ENCODE data around the gene CRY2. TPM values are rescaled to one million over a fixed set of nuclear protein-coding genes. Genes with fewer than 3 reads are reported as not detected.

Gene CRY2
- total and polyA plus RNA-seq, 2 of the 8 experiments (the other 6 are each of a cell fraction or from before 2014, with no cell fraction given) = 8.0 to 9.4 TPM

DNA sequence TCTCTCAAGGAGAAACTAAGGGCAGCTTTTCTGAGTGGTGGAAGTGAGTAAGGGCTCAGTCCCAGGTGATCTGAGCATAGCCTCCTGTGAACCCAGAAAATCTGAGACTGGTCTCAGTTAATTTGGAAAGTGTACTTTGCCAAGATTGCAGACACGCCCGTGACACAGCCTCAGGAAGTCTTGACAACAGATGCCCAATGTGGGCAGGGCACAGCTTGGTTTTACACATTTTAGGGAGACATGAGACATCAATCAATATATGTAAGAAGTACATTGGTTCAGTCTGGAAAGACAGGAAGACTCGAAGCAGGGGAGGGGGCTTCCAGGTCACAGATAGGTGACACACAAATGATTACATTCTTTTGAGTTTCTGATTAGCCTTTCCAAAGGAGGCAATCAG, 13.5 kb upstream of the CRY2 start (continued):
- no peak for TF ChIP-seq EP300 (IDR thresholded peaks at IDR 0.05; ENCODE audit: borderline replicate concordance in 1 of 2, low read depth in 2 of 2, low read length in 2 of 2)
- no peak for TF ChIP-seq SIN3A (conservative IDR thresholded peaks at IDR 0.05 in 1 of 2, IDR thresholded peaks at IDR 0.05 in 1 of 2; ENCODE audit: low read depth in 1 of 2, low read length in 2 of 2)

Measured in H1 (cell line).